WTC11 (cell line): ENCODE results near the gene ASB4. TPM values are rescaled to one million over a fixed set of nuclear protein-coding genes. Genes with fewer than 3 reads are reported as not detected.

ENCODE experiments used
- ATAC-seq: fragments of 200-7000 bp; cut with Tn5 transposase; 2 replicates; pipeline ENCODE4 v1.10.0; 2021; ENCODE audit warnings: mild to moderate bottlenecking, moderate library complexity
- CTCF ChIA-PET: fragments of 300-600 bp; sonication (Branson Sonifier 250); formaldehyde crosslinking; loops from one replicate; lab custom pipeline; 2021; ENCODE audit warnings: antibody characterized with exemption; lab: Charles Lee
- POLR2A ChIA-PET: fragments of 350-600 bp; sonication (Branson Sonifier 250); formaldehyde crosslinking; loops from one replicate; lab custom pipeline; 2021; ENCODE audit warnings: antibody characterized with exemption; lab: Charles Lee
- DNase-seq: peaks from one replicate; pipeline ENCODE4 v3.0.0; 2021; ENCODE audit warnings: low spot score
- H3K27ac Mint-ChIP-seq: 2 replicates; pipeline ENCODE4 v1.8.0; 2021; ENCODE audit warnings: mixed read lengths
- H3K27me3 Mint-ChIP-seq: 2 replicates; pipeline ENCODE4 v1.8.0; 2021; ENCODE audit warnings: low read depth, mild to moderate bottlenecking, moderate library complexity, mixed read lengths
- H3K36me3 Mint-ChIP-seq: 2 replicates; pipeline ENCODE4 v1.8.0; 2021; ENCODE audit warnings: mixed read lengths
- H3K4me1 Mint-ChIP-seq: 2 replicates; pipeline ENCODE4 v1.8.0; 2022; ENCODE audit warnings: mixed read lengths
- H3K4me3 Mint-ChIP-seq: 2 replicates; pipeline ENCODE4 v1.8.0; 2021; ENCODE audit warnings: mild to moderate bottlenecking, moderate library complexity, mixed read lengths
- H3K9me3 Mint-ChIP-seq: 2 replicates; pipeline ENCODE4 v1.8.0; 2021; ENCODE audit warnings: mixed read lengths
- ATF3 ChIP-seq: sonication (generic); formaldehyde crosslinking; conservative IDR thresholded peaks from 2 replicates; pipeline ENCODE4 v1.8.1; 2022; ENCODE audit warnings: mild to moderate bottlenecking, missing genetic modification reagents
- ATF6 ChIP-seq: sonication (generic); formaldehyde crosslinking; IDR thresholded peaks from 2 replicates; pipeline ENCODE4 v1.8.1; 2023; ENCODE audit warnings: mild to moderate bottlenecking, missing genetic modification reagents
- EMX1 ChIP-seq: fragments of 250-450 bp; sonication (Bioruptor Pico); IDR thresholded peaks from 2 replicates; pipeline ENCODE4 v1.8.0; 2021; ENCODE audit warnings: mild to moderate bottlenecking
- MLX ChIP-seq: sonication (generic); formaldehyde crosslinking; IDR thresholded peaks from 2 replicates; pipeline ENCODE4 v1.8.1; 2023; ENCODE audit warnings: mild to moderate bottlenecking, missing genetic modification reagents, moderate library complexity
- NFYB ChIP-seq: sonication (generic); formaldehyde crosslinking; conservative IDR thresholded peaks from 2 replicates; pipeline ENCODE4 v1.8.0; 2022; ENCODE audit warnings: low read depth, missing genetic modification reagents
- NR2C2 ChIP-seq: sonication (generic); formaldehyde crosslinking; IDR thresholded peaks from 2 replicates; pipeline ENCODE4 v1.8.0; 2022; ENCODE audit warnings: mild to moderate bottlenecking, missing genetic modification reagents
- NR3C1 ChIP-seq: sonication (generic); formaldehyde crosslinking; conservative IDR thresholded peaks from 2 replicates; pipeline ENCODE4 v1.8.1; 2023; ENCODE audit warnings: low read depth, mild to moderate bottlenecking, missing genetic modification reagents
- SMAD4 ChIP-seq: sonication (generic); formaldehyde crosslinking; IDR thresholded peaks from 2 replicates; pipeline ENCODE4 v1.8.0; 2022; ENCODE audit warnings: mild to moderate bottlenecking, missing genetic modification reagents
- ZBTB21 ChIP-seq: sonication (generic); formaldehyde crosslinking; IDR thresholded peaks from 2 replicates; pipeline ENCODE4 v1.8.1; 2023; ENCODE audit warnings: mild to moderate bottlenecking, missing genetic modification reagents, borderline replicate concordance
- ZBTB43 ChIP-seq: sonication (generic); formaldehyde crosslinking; IDR thresholded peaks from 2 replicates; pipeline ENCODE4 v1.8.1; 2023; ENCODE audit warnings: mild to moderate bottlenecking, missing genetic modification reagents
- ZNF317 ChIP-seq: sonication (generic); formaldehyde crosslinking; IDR thresholded peaks from 2 replicates; pipeline ENCODE4 v1.8.1; 2023; ENCODE audit warnings: low read depth, mild to moderate bottlenecking, moderate library complexity, missing genetic modification reagents, borderline replicate concordance
- ZNF396 ChIP-seq: fragments of 250-450 bp; sonication (Bioruptor Pico); IDR thresholded peaks from 2 replicates; pipeline ENCODE4 v1.8.0; 2021; ENCODE audit warnings: mild to moderate bottlenecking, moderate library complexity, borderline replicate concordance
- ZNF416 ChIP-seq: fragments of 250-450 bp; sonication (Bioruptor Pico); IDR thresholded peaks from 2 replicates; pipeline ENCODE4 v1.9.0; 2021; ENCODE audit warnings: mild to moderate bottlenecking, inconsistent platforms
- ZNF425 ChIP-seq: fragments of 250-450 bp; sonication (Bioruptor Pico); conservative IDR thresholded peaks from 2 replicates; pipeline ENCODE4 v1.9.0; 2021; ENCODE audit warnings: mild to moderate bottlenecking
- ZNF512 ChIP-seq: sonication (generic); formaldehyde crosslinking; IDR thresholded peaks from 2 replicates; pipeline ENCODE4 v1.8.1; 2022; ENCODE audit warnings: missing genetic modification reagents, borderline replicate concordance
- total RNA-seq: library from RNA; stranded (reverse); gene quantifications from 3 replicates; pipeline ENCODE4 v1.2.3, GENCODE V29; 2021
- TF ChIP-seq, protein P1 (sequence below): fragments of 250-450 bp; sonication (Bioruptor Pico); IDR thresholded peaks from 2 replicates; pipeline ENCODE4 v2.1.2; 2022; ENCODE audit warnings: mild to moderate bottlenecking, moderate library complexity
- TF ChIP-seq, protein P2 (sequence below): sonication (generic); formaldehyde crosslinking; IDR thresholded peaks from 2 replicates; pipeline ENCODE4 v1.8.0; 2022; ENCODE audit warnings: mild to moderate bottlenecking, missing genetic modification reagents

Gene ASB4
- total RNA-seq, 1 experiment from 2014 or later: not detected

DNA sequence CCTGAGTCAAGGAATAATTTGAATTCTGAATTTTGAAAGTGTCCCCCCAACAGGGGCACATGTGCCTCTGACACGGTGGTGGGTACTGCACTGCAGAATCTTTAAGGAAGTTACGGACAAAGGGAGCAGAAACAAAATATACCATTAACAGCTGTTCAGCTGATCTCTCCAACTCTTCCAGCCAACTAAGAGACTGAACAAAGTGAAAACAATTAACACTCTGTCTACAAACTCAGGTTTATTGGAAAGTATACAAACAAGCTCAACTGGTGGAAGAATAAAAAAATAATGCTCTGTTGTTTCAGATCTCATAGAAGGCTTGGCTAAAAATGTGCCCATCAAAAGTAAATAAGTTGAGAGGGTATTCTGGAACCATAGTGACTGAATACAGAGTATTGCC lies 34.4 kb downstream of the ASB4 start:
- no peak overlapping the region for H3K27ac Mint-ChIP-seq
- DNase-seq (no peak), ATAC-seq (no peak)
- H3K36me3 Mint-ChIP-seq: no peaks in the 10 kb centered on the region
- H3K9me3 Mint-ChIP-seq: no peaks in the 10 kb centered on the region
- POLR2A ChIA-PET: no interaction called here
- peaks cover 4% of the 10 kb centered on the region for H3K27me3 Mint-ChIP-seq
- H3K4me3 Mint-ChIP-seq: no peak overlapping the region
- no peaks in the 10 kb centered on the region for H3K4me1 Mint-ChIP-seq
- TF ChIP-seq ZNF317 (CRISPR knock-in tag): no peak
- no peak for TF ChIP-seq ZBTB43 (CRISPR knock-in tag)
- TF ChIP-seq NR3C1: no peak
- TF ChIP-seq SMAD4 (CRISPR knock-in tag): no peak
- TF ChIP-seq ZNF512: no peak
- TF ChIP-seq NR2C2 (CRISPR knock-in tag): no peak
- TF ChIP-seq, protein P1, sequence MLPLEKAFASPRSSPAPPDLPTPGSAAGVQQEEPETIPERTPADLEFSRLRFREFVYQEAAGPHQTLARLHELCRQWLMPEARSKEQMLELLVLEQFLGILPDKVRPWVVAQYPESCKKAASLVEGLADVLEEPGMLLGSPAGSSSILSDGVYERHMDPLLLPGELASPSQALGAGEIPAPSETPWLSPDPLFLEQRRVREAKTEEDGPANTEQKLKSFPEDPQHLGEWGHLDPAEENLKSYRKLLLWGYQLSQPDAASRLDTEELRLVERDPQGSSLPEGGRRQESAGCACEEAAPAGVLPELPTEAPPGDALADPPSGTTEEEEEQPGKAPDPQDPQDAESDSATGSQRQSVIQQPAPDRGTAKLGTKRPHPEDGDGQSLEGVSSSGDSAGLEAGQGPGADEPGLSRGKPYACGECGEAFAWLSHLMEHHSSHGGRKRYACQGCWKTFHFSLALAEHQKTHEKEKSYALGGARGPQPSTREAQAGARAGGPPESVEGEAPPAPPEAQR (CRISPR knock-in tag): no peak
- no peak for TF ChIP-seq ZNF416 (CRISPR knock-in tag)
- no peak for TF ChIP-seq ZNF425 (CRISPR knock-in tag)
- TF ChIP-seq ZBTB21: no peak
- no peak for TF ChIP-seq ATF3 (CRISPR knock-in tag)
- no peak for TF ChIP-seq ZNF396 (CRISPR knock-in tag)
- TF ChIP-seq EMX1 (CRISPR knock-in tag): no peak
- no peak for TF ChIP-seq ATF6
- TF ChIP-seq MLX (CRISPR knock-in tag): no peak
- TF ChIP-seq, protein P2, sequence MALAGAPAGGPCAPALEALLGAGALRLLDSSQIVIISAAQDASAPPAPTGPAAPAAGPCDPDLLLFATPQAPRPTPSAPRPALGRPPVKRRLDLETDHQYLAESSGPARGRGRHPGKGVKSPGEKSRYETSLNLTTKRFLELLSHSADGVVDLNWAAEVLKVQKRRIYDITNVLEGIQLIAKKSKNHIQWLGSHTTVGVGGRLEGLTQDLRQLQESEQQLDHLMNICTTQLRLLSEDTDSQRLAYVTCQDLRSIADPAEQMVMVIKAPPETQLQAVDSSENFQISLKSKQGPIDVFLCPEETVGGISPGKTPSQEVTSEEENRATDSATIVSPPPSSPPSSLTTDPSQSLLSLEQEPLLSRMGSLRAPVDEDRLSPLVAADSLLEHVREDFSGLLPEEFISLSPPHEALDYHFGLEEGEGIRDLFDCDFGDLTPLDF (CRISPR knock-in tag): no peak
- no peak for TF ChIP-seq NFYB
- CTCF ChIA-PET: interaction anchor here (0.9 to 1.3 kb wide), 2 partner anchors 8 to 170 kb away, joined by 3 to 5 read pairs; no protein-coding TSS in a partner anchor
